Activated CD4-positive, alpha-beta T cell treated with anti-CD3 and anti-CD28 coated beads, Interleukin-2, amount 10 ng/mL, durations not matched to agents 24 days and 14 days (primary cell): ENCODE results near the gene WNT10A. TPM values are rescaled to one million over a fixed set of nuclear protein-coding genes. Genes with fewer than 3 reads are reported as not detected.
A peak's percentile ranks its signal among the peaks of the same experiment; 100 is the strongest.

ENCODE experiments used
- DNase-seq: peaks from one replicate; pipeline ENCODE4 v3.0.0; 2022
- H3K27ac Mint-ChIP-seq: one replicate; pipeline ENCODE4 v1.8.0; 2022; ENCODE audit warnings: mild to moderate bottlenecking, mixed read lengths
- H3K27me3 Mint-ChIP-seq: one replicate; pipeline ENCODE4 v1.8.0; 2022; ENCODE audit warnings: mixed read lengths
- H3K36me3 Mint-ChIP-seq: one replicate; pipeline ENCODE4 v1.8.0; 2022; ENCODE audit warnings: low read depth, mild to moderate bottlenecking, mixed read lengths
- H3K4me1 Mint-ChIP-seq: one replicate; pipeline ENCODE4 v1.8.0; 2021; ENCODE audit warnings: mixed read lengths
- H3K4me3 Mint-ChIP-seq: one replicate; pipeline ENCODE4 v1.8.0; 2022; ENCODE audit warnings: mild to moderate bottlenecking, moderate library complexity, mixed read lengths
- H3K9me3 Mint-ChIP-seq: one replicate; pipeline ENCODE4 v1.8.0; 2021; ENCODE audit warnings: mixed read lengths
- intact Hi-C: fragments of 100-400 bp; cut with micrococcal nuclease; formaldehyde crosslinking; loops from one replicate; pipeline ENCODE4 v1.15.1; 2023
- total RNA-seq: library from RNA; stranded (reverse); gene quantifications from 2 replicates; pipeline ENCODE4 v1.2.3, GENCODE V29; 2022

Gene WNT10A
- total RNA-seq, 1 donor from 2014 or later = 0.12 TPM

DNA sequence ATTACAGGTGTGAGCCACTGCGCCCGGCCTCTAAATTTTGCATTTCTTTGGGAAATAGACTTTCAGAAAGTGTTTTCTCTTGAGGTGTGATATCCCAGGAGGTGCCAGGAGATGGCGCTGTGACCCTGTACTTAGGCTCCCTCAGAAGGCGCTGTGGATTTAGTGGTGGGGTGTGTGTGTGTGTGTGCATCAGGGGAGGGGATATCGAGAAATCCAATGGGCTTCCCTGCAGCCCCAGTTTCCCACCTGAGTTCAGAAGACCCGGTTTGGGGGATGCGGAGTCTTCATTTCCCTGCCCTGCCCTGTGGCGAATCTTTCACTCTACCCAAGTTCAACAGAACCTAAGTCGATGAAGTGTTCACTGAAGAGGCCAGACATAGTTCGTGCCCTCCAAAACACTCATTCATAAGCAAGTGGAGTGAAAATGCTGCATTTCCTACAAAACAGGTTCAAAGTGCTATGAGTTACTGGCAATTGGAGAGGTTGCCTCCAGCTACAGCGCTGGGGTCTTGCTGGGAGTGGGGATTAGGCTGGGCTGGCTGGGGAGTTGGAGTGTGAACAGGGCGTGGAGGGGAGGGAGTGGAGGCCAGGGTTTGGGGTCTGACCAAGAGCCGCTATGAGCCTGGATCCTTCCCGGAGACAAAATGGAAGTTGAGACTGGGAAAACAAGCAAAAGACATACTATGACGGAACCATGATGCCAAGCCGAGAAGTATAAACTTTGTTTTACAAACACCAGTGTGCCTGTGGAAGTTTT lies 27.6 kb upstream of the WNT10A start:
- intact Hi-C loops = loop anchor here (1.0 to 5.0 kb wide), 3 partner anchors 24 to 124 kb away; no protein-coding TSS in a partner anchor
- Mint-ChIP-seq H3K9me3 (no peaks in the 10 kb centered on the region), H3K27ac (no peak overlapping the region), H3K36me3 (no peaks in the 10 kb centered on the region), H3K27me3 (peaks cover 60% of the 10 kb centered on the region), H3K4me1 (peaks cover 4% of the 10 kb centered on the region), H3K4me3 (no peak overlapping the region)
- DNase-seq = peak; percentile 86

DNA sequence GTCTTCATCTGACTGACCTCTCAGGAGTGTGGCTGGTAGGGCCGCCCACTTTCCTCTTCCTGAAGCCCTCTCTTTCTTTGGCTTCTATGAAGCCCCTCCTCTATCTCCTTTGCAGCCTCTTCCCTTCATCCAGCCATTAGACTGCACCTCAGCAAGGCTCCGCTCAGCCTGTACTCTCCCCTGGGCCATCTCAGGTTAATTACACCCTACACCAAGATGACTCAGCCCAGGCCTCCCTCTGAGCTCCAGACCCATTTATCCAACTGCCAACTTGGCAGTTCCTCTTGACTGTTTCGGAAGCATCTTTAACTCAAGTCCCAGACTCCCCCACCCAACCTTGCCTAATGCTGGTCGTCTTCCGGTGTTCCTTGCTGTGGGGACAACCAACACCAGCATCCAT lies 26.9 kb upstream of the WNT10A start:
- peaks cover 4% of the 10 kb centered on the region for H3K4me1 Mint-ChIP-seq
- H3K27ac Mint-ChIP-seq = no peak overlapping the region
- H3K27me3 Mint-ChIP-seq = peaks cover 67% of the 10 kb centered on the region
- H3K9me3 Mint-ChIP-seq = no peaks in the 10 kb centered on the region
- H3K4me3 Mint-ChIP-seq = no peak overlapping the region
- intact Hi-C loops = loop anchor here (1.0 to 5.0 kb wide), 3 partner anchors 23 to 124 kb away; no protein-coding TSS in a partner anchor
- DNase-seq = no peak
- no peaks in the 10 kb centered on the region for H3K36me3 Mint-ChIP-seq

DNA sequence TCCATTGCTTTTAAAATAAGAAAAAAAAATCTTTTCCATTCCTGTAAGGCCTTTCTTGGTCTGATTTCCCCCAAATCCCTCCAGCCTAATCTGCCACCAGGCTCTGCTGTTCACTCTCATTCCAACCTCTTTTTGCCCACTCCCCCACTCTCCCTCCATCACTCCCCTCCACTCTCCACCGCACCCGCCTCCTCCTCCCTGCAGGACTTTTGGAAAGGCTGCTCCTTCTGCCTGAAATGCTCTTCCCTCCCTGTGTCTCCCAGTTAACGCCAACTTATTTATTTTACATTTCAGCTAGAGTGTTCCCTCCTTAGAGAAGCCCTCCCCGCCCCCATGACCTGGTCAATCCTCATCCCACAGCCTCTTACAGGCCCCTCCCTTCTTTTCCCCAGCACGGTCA lies 25.8 kb upstream of the WNT10A start:
- H3K36me3 Mint-ChIP-seq = no peaks in the 10 kb centered on the region
- H3K4me1 Mint-ChIP-seq = peaks cover 4% of the 10 kb centered on the region
- no peak overlapping the region for H3K4me3 Mint-ChIP-seq
- no peaks in the 10 kb centered on the region for H3K9me3 Mint-ChIP-seq
- no peak for DNase-seq
- no peak overlapping the region for H3K27ac Mint-ChIP-seq
- peaks cover 73% of the 10 kb centered on the region for H3K27me3 Mint-ChIP-seq
- intact Hi-C loops = loop anchor here (5.0 kb wide), 1 partner anchor 122 kb away; no protein-coding TSS in a partner anchor

DNA sequence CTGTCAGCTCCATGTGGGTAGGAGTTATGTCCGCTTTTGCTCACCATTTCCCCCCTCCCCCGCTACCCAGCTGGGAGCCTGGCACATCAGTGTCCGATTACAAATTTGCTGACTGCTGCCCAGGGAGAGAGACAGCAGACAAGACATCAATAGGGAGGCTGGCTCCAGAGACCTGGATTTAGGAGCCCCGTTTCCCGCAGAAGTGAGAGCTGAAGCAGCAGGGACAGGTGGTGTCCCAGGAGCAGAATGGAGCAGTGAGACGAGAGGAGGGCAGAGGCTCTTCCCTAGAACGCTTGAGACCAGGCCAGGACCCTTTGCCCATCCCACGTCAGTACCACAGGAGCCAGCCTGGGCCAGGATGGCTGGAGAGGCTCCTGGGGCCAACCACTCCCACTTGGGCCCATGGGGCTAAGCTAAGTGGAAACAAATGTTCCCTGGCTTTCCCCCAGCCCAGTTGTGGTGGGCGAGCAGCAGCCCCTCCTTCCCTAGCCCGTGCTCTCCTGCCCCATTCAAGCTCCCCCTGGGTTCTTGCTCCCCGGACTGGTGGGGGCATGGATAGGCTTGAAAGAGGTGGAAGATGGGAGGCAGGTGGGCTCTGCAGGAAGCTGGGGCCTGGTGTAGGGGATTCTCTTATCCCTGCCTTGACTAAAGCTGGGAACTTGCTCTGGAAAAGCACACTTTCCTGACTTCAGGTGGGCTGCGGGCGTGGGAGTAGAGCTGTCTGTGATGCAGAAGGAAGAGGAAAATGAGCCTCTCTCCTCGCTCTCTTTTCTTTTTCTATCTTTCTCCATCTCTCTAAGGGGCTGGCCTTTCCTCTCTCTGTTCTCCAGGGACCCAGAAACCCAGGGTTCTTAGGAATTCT lies 25.1 kb upstream of the WNT10A start:
- intact Hi-C loops = no loop called here
- Mint-ChIP-seq H3K9me3 (no peaks in the 10 kb centered on the region), H3K27me3 (peaks cover 76% of the 10 kb centered on the region), H3K36me3 (no peaks in the 10 kb centered on the region), H3K4me3 (no peak overlapping the region), H3K27ac (no peak overlapping the region), H3K4me1 (peaks cover 7% of the 10 kb centered on the region)
- no peak for DNase-seq

DNA sequence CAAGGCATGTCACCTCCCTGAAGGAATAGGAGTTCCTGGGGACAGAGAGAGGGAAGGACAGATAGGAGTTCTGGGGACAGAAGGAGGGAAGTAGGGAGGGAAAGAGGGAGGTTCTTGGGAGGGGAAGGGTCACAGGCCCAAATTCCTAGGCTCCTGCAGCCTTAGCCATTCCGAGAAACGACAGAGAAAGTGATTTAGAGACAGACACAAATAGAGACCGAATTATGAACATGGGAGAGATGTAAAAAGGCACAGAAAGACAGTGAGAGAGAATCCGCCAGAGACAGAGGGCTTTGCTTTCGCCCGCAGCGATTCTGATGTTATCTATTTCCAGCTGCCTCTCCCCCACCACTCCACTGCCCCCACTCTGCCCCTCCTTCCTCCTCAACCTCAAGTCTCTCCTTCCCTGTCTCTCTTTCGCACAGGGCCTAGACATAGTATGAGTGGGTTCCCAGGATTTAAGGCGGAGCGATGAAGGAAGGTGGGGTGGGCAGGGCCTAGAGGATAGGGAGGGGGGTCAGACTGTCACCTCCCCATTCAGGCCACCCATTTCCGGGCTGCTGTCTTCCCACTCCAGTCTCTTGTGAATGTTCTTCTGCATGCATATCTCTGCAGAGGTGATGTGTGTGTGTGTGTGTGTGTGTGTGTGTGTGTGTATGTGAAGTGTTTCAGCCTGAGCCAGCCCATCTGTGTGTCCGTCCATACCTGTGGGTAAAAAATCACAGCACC lies 24.3 kb upstream of the WNT10A start:
- intact Hi-C loops = no loop called here
- no peaks in the 10 kb centered on the region for H3K9me3 Mint-ChIP-seq
- peaks cover 77% of the 10 kb centered on the region for H3K27me3 Mint-ChIP-seq
- DNase-seq = no peak
- H3K4me3 Mint-ChIP-seq = no peak overlapping the region
- no peaks in the 10 kb centered on the region for H3K36me3 Mint-ChIP-seq
- H3K27ac Mint-ChIP-seq = no peak overlapping the region
- H3K4me1 Mint-ChIP-seq = peaks cover 10% of the 10 kb centered on the region

DNA sequence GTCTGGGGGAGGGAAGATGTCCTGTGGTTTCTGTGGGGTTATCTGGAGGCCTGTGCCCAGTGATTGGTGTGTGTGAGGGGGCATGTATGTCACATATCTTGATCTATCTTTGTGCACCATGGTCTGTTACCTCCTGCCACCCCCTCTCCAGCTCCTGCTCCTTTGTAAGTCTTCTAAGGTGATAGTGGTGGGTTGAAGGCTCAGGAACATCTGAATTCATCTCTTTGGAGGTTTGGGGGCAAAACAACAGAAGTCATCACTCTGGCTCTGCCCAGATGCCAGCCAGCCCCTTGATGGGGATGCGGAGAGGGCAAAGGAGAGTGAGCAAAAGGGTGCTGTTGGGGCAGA lies 23.8 kb upstream of the WNT10A start:
- H3K9me3 Mint-ChIP-seq = no peaks in the 10 kb centered on the region
- no peaks in the 10 kb centered on the region for H3K36me3 Mint-ChIP-seq
- no peak for DNase-seq
- peaks cover 82% of the 10 kb centered on the region for H3K27me3 Mint-ChIP-seq
- no peak overlapping the region for H3K4me3 Mint-ChIP-seq
- intact Hi-C loops = no loop called here
- no peak overlapping the region for H3K27ac Mint-ChIP-seq
- H3K4me1 Mint-ChIP-seq = peaks cover 10% of the 10 kb centered on the region

DNA sequence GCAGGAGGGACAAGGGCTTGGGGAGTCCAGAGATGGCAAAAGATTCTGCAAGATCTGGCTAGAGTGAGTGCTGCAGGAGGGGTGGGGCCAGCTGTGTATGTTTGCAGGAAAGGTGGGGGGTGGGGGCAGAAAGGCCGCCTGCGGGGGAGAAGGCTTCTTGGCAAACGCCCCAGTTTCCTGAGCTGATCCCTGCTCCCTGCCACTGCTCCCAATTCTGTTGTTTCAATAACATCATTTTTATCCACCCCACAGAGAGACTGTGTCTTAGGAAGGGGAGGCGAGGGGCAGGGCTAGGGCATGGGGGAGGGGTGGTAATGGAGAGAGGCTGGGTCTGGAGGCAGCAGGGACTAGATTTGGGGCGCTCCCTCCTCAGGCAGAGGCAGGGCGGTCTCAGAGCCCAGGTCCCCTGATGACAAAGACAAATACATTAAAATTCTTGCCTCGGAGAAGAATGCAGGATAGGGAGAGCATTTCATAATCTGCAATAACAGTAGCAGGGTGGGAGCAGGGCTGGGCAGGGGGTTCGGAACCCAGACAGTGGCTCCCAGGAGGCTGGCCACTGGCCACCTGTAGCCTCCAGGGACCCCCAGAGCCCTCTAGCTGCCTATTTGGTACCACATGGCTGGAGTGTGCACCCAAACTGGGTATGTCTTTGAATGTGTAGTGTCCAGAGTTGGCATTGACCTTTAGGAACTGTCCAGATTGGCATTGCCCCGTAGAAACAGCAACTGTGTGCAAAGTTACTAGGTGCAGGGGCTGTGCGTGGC lies 23.1 kb upstream of the WNT10A start:
- intact Hi-C loops = no loop called here
- Mint-ChIP-seq H3K4me1 (peaks cover 10% of the 10 kb centered on the region), H3K4me3 (no peak overlapping the region), H3K36me3 (no peaks in the 10 kb centered on the region), H3K27ac (no peak overlapping the region), H3K9me3 (no peaks in the 10 kb centered on the region), H3K27me3 (peaks cover 85% of the 10 kb centered on the region)
- no peak for DNase-seq

DNA sequence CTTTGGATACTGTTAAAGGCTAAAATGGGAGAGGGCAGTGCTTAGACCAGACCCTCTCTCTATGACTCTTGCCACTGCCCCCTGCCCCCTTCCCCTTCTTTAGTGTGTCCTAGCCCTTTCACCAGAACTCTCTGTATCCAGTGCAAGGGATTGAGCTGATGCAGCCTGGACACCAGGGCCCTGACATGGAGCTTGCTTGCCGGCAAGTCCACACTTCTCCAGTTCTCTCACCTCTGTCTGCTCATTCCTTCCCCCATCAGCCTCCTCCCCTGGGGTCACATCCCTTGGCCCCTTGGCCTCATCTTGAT lies 22.6 kb upstream of the WNT10A start:
- intact Hi-C loops = no loop called here
- H3K4me3 Mint-ChIP-seq = no peak overlapping the region
- H3K27ac Mint-ChIP-seq = no peak overlapping the region
- DNase-seq = no peak
- peaks cover 84% of the 10 kb centered on the region for H3K27me3 Mint-ChIP-seq
- peaks cover 10% of the 10 kb centered on the region for H3K4me1 Mint-ChIP-seq
- no peaks in the 10 kb centered on the region for H3K9me3 Mint-ChIP-seq
- no peaks in the 10 kb centered on the region for H3K36me3 Mint-ChIP-seq

DNA sequence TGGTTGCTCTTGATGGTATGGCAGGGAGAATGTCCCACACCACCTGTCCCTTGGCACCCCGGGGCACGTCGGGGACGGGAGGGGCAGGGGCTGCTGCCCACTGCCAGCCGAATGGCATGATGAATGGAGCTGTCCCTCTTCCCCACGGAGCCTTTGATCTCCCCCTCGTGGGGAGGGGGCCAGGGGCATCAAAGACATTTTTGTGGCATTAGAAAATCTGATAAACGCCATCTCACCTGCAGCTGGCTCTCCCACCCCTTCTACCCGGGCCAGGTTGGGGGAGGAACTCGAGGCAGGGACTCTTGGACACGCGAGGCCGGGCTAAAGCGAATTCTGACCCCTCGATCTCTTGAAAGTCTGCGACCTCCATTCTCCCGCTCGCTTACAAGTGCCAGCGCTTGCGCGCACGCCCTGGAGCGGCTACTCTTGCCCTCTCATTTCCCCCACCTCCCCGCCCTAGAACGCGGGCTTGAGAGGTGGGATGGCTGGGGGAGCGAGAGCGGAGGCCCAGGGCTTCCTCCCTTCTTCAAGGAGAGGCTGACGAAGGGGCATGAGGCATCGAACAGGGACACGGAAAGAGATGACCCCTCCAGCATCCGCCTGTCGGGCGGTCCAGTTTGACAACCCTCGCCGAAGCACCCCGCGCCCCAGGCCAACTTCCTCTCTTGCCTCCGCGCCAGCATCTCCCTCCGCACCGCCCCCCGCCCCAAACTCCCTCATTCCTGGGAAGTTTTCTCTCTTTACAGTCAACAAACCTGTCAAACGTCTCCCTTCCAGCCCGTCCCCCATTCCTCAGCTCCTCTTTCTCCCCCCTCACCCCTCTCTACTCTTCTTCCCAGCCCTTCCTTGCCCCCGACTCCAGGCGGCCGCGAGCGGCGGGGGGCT lies 21.7 kb upstream of the WNT10A start:
- no peaks in the 10 kb centered on the region for H3K36me3 Mint-ChIP-seq
- H3K4me1 Mint-ChIP-seq = peaks cover 6% of the 10 kb centered on the region
- H3K9me3 Mint-ChIP-seq = no peaks in the 10 kb centered on the region
- DNase-seq = no peak
- no peak overlapping the region for H3K27ac Mint-ChIP-seq
- intact Hi-C loops = no loop called here
- peaks cover 83% of the 10 kb centered on the region for H3K27me3 Mint-ChIP-seq
- peak overlapping the region; percentile 49 for H3K4me3 Mint-ChIP-seq

DNA sequence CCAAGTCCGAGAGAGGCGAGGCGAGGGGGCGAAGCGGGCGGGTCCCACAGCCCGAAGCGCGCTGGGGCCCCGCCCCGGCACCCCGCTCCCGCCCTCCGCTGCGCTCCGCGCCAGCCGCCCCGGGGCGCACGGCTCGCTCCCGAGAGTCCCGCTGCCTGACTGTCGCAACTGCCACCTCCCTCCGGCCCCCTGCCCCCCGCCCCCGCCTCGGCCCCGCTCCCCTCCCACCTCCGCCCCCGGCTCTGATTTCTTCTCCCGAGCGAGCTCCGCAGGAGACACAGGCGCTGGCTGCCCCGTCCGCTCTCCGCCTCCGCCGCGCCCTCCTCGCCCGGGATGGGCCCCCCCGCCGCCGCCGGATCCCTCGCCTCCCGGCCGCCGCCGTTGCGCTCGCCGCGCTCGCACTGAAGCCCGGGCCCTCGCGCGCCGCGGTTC lies 21.1 kb upstream of the WNT10A start, which contains the start of gene WNT6:
Gene WNT6 (plus strand): TSS at position 250 of the 432 bp plus-strand sequence. CDS start 233 bp downstream, outside the sequence.
- DNase-seq = no peak
- peak within 1 kb of the TSS; percentile 49 for H3K4me3 Mint-ChIP-seq

DNA sequence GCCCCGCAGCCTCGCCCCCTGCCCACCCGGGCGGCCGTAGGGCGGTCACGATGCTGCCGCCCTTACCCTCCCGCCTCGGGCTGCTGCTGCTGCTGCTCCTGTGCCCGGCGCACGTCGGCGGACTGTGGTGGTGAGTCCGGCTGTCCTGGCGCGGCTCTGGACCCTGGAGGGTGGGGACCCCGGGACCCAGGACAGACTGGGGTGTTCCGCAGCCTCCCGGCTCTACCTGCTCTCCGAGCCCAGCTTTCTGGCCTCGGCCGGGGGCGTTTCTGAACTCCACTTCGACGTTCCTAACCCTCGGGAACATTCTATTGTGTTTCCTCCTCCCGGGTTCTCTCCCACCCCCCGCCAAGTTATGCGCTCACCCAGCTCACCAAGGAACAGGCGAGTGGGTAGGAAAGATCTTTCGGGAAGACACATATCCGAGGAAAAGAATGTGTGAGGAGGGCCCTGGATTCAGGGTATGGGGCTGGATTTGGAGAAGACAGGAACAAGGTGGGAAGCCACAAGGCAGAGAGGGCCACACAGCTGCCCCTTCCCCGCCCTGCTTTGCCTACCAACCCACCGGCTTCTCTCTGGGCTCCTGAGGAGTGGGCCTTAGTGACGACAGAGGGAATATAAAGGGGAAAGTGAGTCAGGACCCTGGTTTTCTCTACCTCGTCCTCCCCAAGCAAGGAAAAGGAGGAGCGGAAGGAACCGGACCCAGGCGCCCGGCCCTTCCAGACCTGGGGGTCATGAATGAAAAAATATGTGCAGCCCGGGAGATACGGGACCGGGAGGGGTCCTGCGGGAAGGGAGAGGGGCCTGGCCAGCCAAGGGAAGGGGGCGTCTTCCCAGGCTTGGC lies 20.4 kb upstream of the WNT10A start:
- intact Hi-C loops = no loop called here

More for the DNA sequence above, 21.1 kb upstream of the WNT10A start, which contains the start of gene WNT6:
- no peaks in the 10 kb centered on the region for H3K36me3 Mint-ChIP-seq
- H3K27me3 Mint-ChIP-seq = peaks cover 79% of the 10 kb centered on the region
- H3K27ac Mint-ChIP-seq = no peak within 1 kb of the TSS
- H3K4me1 Mint-ChIP-seq = peaks cover 6% of the 10 kb centered on the region
- intact Hi-C loops = no loop called here
- no peaks in the 10 kb centered on the region for H3K9me3 Mint-ChIP-seq

DNA sequence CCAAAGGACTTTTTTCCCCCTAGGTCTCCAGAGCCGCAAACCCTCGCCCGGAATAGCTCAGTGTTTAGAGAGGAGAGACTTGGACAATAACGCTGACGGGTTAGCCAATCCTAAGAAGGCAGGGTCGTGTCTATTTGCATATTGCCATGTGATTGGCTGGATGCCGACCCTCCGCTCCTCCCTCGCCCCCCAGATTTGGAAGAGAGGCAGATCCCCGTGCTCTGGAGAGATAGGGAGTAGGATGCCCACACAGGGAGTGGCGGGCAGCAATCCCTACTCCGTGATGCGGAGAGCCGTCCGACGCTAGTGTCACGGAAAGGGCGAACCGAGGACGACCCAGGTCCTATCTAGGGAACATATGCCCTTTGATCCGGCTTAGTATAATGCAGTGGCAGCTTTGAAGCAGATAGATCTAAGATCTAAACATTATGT lies 19.7 kb upstream of the WNT10A start:
- no peaks in the 10 kb centered on the region for H3K9me3 Mint-ChIP-seq
- DNase-seq = no peak
- peaks cover 65% of the 10 kb centered on the region for H3K27me3 Mint-ChIP-seq
- intact Hi-C loops = no loop called here
- peaks cover 6% of the 10 kb centered on the region for H3K4me1 Mint-ChIP-seq
- no peak overlapping the region for H3K4me3 Mint-ChIP-seq
- no peak overlapping the region for H3K27ac Mint-ChIP-seq
- H3K36me3 Mint-ChIP-seq = no peaks in the 10 kb centered on the region

More for the DNA sequence above, 20.4 kb upstream of the WNT10A start:
- DNase-seq = no peak
- H3K36me3 Mint-ChIP-seq = no peaks in the 10 kb centered on the region
- peaks cover 6% of the 10 kb centered on the region for H3K4me1 Mint-ChIP-seq
- H3K27me3 Mint-ChIP-seq = peaks cover 73% of the 10 kb centered on the region
- peak overlapping the region; percentile 30 for H3K4me3 Mint-ChIP-seq
- no peaks in the 10 kb centered on the region for H3K9me3 Mint-ChIP-seq
- H3K27ac Mint-ChIP-seq = no peak overlapping the region
